ENCODE data around the gene STAT4.

Gene STAT4

GRCh38 chr2:191051825-191052778 lies 98.7 kb downstream of the STAT4 start:
- no peak overlapping the region for H3K4me3 ChIP-seq (ENCODE audit: low read depth, low read length)
- DNase-seq (ENCODE audit: low read depth): peak; percentile 54
- TF ChIP-seq CTCF (IDR thresholded peaks at IDR 0.05; ENCODE audit: insufficient read depth, low read depth, low read length, missing control alignments): peak; percentile 43

- no peak for DNase-seq (ENCODE audit: low read depth)
- no peak overlapping the region for H3K4me3 ChIP-seq (ENCODE audit: low read depth, low read length)
- no peak for TF ChIP-seq CTCF (IDR thresholded peaks at IDR 0.05; ENCODE audit: insufficient read depth, low read depth, low read length, missing control alignments)
Observed at GRCh38 chr2:191051177-191051576, 99.6 kb downstream of the STAT4 start.

- no peak for DNase-seq (ENCODE audit: low read depth)
- no peak for TF ChIP-seq CTCF (IDR thresholded peaks at IDR 0.05; ENCODE audit: insufficient read depth, low read depth, low read length, missing control alignments)
- H3K4me3 ChIP-seq (ENCODE audit: low read depth, low read length): no peak overlapping the region
Observed at GRCh38 chr2:191050640-191050987, 100.2 kb downstream of the STAT4 start.

- H3K4me3 ChIP-seq (ENCODE audit: low read depth, low read length): no peak overlapping the region
- DNase-seq (ENCODE audit: low read depth): peak; percentile 44
- TF ChIP-seq CTCF (IDR thresholded peaks at IDR 0.05; ENCODE audit: insufficient read depth, low read depth, low read length, missing control alignments): no peak
Observed at GRCh38 chr2:191049728-191050639, 100.8 kb downstream of the STAT4 start.

GRCh38 chr2:191048073-191048472 lies 102.7 kb downstream of the STAT4 start:
- no peak overlapping the region for H3K4me3 ChIP-seq (ENCODE audit: low read depth, low read length)
- no peak for TF ChIP-seq CTCF (IDR thresholded peaks at IDR 0.05; ENCODE audit: insufficient read depth, low read depth, low read length, missing control alignments)
- no peak for DNase-seq (ENCODE audit: low read depth)

- DNase-seq (ENCODE audit: low read depth): no peak
- no peak for TF ChIP-seq CTCF (IDR thresholded peaks at IDR 0.05; ENCODE audit: insufficient read depth, low read depth, low read length, missing control alignments)
- H3K4me3 ChIP-seq (ENCODE audit: low read depth, low read length): no peak overlapping the region
Observed at GRCh38 chr2:191045141-191045540, 105.7 kb downstream of the STAT4 start.
